Loucy (cell line): ENCODE data around the gene SPTSSB.

Experiments used
- H2AFZ ChIP-seq: fragments of 200-600 bp; sonication (generic); 2 replicates; pipeline ENCODE4 v1.6.0; 2016; ENCODE audit warnings: antibody characterized with exemption, mild to moderate bottlenecking, low read length, moderate library complexity
- H3F3A ChIP-seq: fragments of 200-600 bp; 2 replicates; pipeline ENCODE4 v1.6.0; 2016; ENCODE audit warnings: antibody characterized with exemption, low read depth, mild to moderate bottlenecking
- H3K27me3 ChIP-seq: fragments of 200-600 bp; sonication (generic); 2 replicates; pipeline ENCODE4 v1.6.1; 2014; ENCODE audit warnings: low read length, mild to moderate bottlenecking; ENCODE audit not compliant: insufficient read depth, poor library complexity, severe bottlenecking
- H3K36me3 ChIP-seq: fragments of 200-600 bp; sonication (generic); 2 replicates; pipeline ENCODE4 v1.6.1; 2016; ENCODE audit warnings: low read length; ENCODE audit not compliant: insufficient read depth
- H3K4me1 ChIP-seq: fragments of 200-600 bp; sonication (generic); 2 replicates; pipeline ENCODE4 v1.5.1; 2014; ENCODE audit warnings: low read length, mild to moderate bottlenecking; ENCODE audit not compliant: insufficient read depth, poor library complexity, severe bottlenecking
- H3K4me2 ChIP-seq: fragments of 200-600 bp; sonication (generic); 2 replicates; pipeline ENCODE4 v1.6.0; 2014; ENCODE audit warnings: antibody characterized with exemption, low read length, low read depth, mild to moderate bottlenecking; ENCODE audit not compliant: poor library complexity, severe bottlenecking
- H3K4me3 ChIP-seq: fragments of 200-600 bp; sonication (generic); 2 replicates; pipeline ENCODE4 v1.5.1; 2014; ENCODE audit warnings: low read length, mild to moderate bottlenecking, mixed read lengths; ENCODE audit not compliant: poor library complexity, severe bottlenecking
- H3K79me2 ChIP-seq: fragments of 200-600 bp; sonication (generic); 2 replicates; pipeline ENCODE4 v1.6.1; 2014; ENCODE audit warnings: low read length; ENCODE audit not compliant: insufficient read depth
- H3K9ac ChIP-seq: fragments of 200-600 bp; sonication (generic); 2 replicates; pipeline ENCODE4 v1.6.0; 2014; ENCODE audit warnings: mild to moderate bottlenecking, low read depth, low read length, moderate library complexity; ENCODE audit not compliant: poor library complexity, severe bottlenecking
- H3K9me2 ChIP-seq: fragments of 200-600 bp; sonication (generic); replicated peaks from 2 replicates; pipeline ENCODE4 v1.6.1; 2016; ENCODE audit warnings: low read depth, low read length, mixed read lengths
- H3K9me3 ChIP-seq: fragments of 200-600 bp; sonication (generic); 2 replicates; pipeline ENCODE4 v1.6.1; 2014; ENCODE audit warnings: mild to moderate bottlenecking, antibody characterized with exemption, low read length, low read depth; ENCODE audit not compliant: insufficient read depth
- H4K20me1 ChIP-seq: fragments of 200-600 bp; sonication (generic); 2 replicates; pipeline ENCODE4 v1.6.0; 2014; ENCODE audit warnings: antibody characterized with exemption, low read length, mild to moderate bottlenecking; ENCODE audit not compliant: insufficient read depth, poor library complexity, severe bottlenecking
- EZH2phosphoT487 ChIP-seq: fragments of 200-600 bp; IDR thresholded peaks from 2 replicates; pipeline ENCODE4 v1.6.1; 2018; ENCODE audit warnings: antibody characterized with exemption, mild to moderate bottlenecking, moderate library complexity, borderline replicate concordance
- TF ChIP-seq, protein P1 (sequence below): fragments of 200-600 bp; sonication (generic); conservative IDR thresholded peaks from 2 replicates; pipeline ENCODE4 v1.5.1; 2014; ENCODE audit warnings: mild to moderate bottlenecking, antibody characterized with exemption, low read length

The SPTSSB gene

GRCh38 chr3:161413127-161413854, 42.0 kb upstream of the SPTSSB start:
- H3K4me3 ChIP-seq = no peak overlapping the region
- no peaks in the 10 kb centered on the region for H3K27me3 ChIP-seq
- no peaks in the 10 kb centered on the region for H3K36me3 ChIP-seq
- no peak overlapping the region for H3K4me2 ChIP-seq
- no peaks in the 10 kb centered on the region for H3K79me2 ChIP-seq
- H2AFZ ChIP-seq = no peak overlapping the region
- H3K4me1 ChIP-seq = no peaks in the 10 kb centered on the region
- H4K20me1 ChIP-seq = no peaks in the 10 kb centered on the region
- no peaks in the 10 kb centered on the region for H3K9me2 ChIP-seq
- H3K9me3 ChIP-seq = no peaks in the 10 kb centered on the region
- H3K9ac ChIP-seq = no peak overlapping the region
- no peaks in the 10 kb centered on the region for H3F3A ChIP-seq
- no peak for TF ChIP-seq EZH2phosphoT487
- TF ChIP-seq, protein P1, sequence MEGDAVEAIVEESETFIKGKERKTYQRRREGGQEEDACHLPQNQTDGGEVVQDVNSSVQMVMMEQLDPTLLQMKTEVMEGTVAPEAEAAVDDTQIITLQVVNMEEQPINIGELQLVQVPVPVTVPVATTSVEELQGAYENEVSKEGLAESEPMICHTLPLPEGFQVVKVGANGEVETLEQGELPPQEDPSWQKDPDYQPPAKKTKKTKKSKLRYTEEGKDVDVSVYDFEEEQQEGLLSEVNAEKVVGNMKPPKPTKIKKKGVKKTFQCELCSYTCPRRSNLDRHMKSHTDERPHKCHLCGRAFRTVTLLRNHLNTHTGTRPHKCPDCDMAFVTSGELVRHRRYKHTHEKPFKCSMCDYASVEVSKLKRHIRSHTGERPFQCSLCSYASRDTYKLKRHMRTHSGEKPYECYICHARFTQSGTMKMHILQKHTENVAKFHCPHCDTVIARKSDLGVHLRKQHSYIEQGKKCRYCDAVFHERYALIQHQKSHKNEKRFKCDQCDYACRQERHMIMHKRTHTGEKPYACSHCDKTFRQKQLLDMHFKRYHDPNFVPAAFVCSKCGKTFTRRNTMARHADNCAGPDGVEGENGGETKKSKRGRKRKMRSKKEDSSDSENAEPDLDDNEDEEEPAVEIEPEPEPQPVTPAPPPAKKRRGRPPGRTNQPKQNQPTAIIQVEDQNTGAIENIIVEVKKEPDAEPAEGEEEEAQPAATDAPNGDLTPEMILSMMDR = peak; percentile 27

- no peak overlapping the region for H3K4me3 ChIP-seq
- no peaks in the 10 kb centered on the region for H3K9me3 ChIP-seq
- H3K4me1 ChIP-seq = no peaks in the 10 kb centered on the region
- no peak overlapping the region for H2AFZ ChIP-seq
- no peaks in the 10 kb centered on the region for H4K20me1 ChIP-seq
- no peaks in the 10 kb centered on the region for H3K79me2 ChIP-seq
- TF ChIP-seq, protein P1 = no peak
- no peak for TF ChIP-seq EZH2phosphoT487
- no peaks in the 10 kb centered on the region for H3K36me3 ChIP-seq
- no peak overlapping the region for H3K4me2 ChIP-seq
- no peak overlapping the region for H3K9ac ChIP-seq
- no peaks in the 10 kb centered on the region for H3K27me3 ChIP-seq
- H3F3A ChIP-seq = no peaks in the 10 kb centered on the region
- H3K9me2 ChIP-seq = no peaks in the 10 kb centered on the region
Observed at GRCh38 chr3:161412123-161412522, 40.8 kb upstream of the SPTSSB start.

- Histone ChIP-seq H3K9me2 (no peaks in the 10 kb centered on the region), H3K27me3 (no peaks in the 10 kb centered on the region), H3K4me2 (no peak overlapping the region), H3K9me3 (no peaks in the 10 kb centered on the region), H2AFZ (no peak overlapping the region), H3K79me2 (no peaks in the 10 kb centered on the region), H4K20me1 (no peaks in the 10 kb centered on the region), H3K9ac (no peak overlapping the region), H3K4me3 (no peak overlapping the region), H3F3A (no peaks in the 10 kb centered on the region), H3K36me3 (no peaks in the 10 kb centered on the region), H3K4me1 (peaks cover 12% of the 10 kb centered on the region)
- no peak for TF ChIP-seq EZH2phosphoT487
- TF ChIP-seq, protein P1 = no peak
Observed at GRCh38 chr3:161409858-161410257, 38.5 kb upstream of the SPTSSB start.
